KMS-11 (cell line): ENCODE measurements around the gene UBL4A.

Experiments
- H2AFZ ChIP-seq: fragments of 200-600 bp; sonication (generic); 2 replicates; pipeline ENCODE4 v1.6.1; 2016; ENCODE audit warnings: antibody characterized with exemption, mixed run types, low read depth
- H3K27ac ChIP-seq: fragments of 200-600 bp; sonication (generic); 2 replicates; pipeline ENCODE4 v1.6.1; 2016; ENCODE audit warnings: mild to moderate bottlenecking, mixed run types
- H3K27me3 ChIP-seq: fragments of 200-600 bp; sonication (generic); 2 replicates; pipeline ENCODE4 v1.6.1; 2017; ENCODE audit warnings: mild to moderate bottlenecking, low read depth, mixed run types, moderate library complexity; ENCODE audit not compliant: insufficient read depth
- H3K36me3 ChIP-seq: fragments of 200-600 bp; sonication (generic); 2 replicates; pipeline ENCODE4 v1.6.1; 2017; ENCODE audit warnings: mild to moderate bottlenecking, mixed run types; ENCODE audit not compliant: insufficient read depth
- H3K4me1 ChIP-seq: fragments of 200-600 bp; sonication (generic); 2 replicates; pipeline ENCODE4 v1.6.1; 2016; ENCODE audit warnings: mild to moderate bottlenecking, low read depth, mixed run types; ENCODE audit not compliant: poor library complexity, severe bottlenecking
- H3K4me2 ChIP-seq: fragments of 200-600 bp; sonication (generic); 2 replicates; pipeline ENCODE4 v1.7.0; 2016; ENCODE audit warnings: mild to moderate bottlenecking, mixed run types
- H3K4me3 ChIP-seq: fragments of 200-600 bp; sonication (generic); IDR thresholded peaks from 2 replicates; pipeline ENCODE4 v1.6.1; 2017; ENCODE audit warnings: low read depth, low read length, mixed read lengths; ENCODE audit not compliant: insufficient read depth
- H3K79me2 ChIP-seq: fragments of 200-600 bp; sonication (generic); 2 replicates; pipeline ENCODE4 v1.6.1; 2016; ENCODE audit warnings: low read depth, mixed run types; ENCODE audit not compliant: insufficient read depth
- H3K9ac ChIP-seq: fragments of 200-600 bp; sonication (generic); 2 replicates; pipeline ENCODE4 v1.6.1; 2016; ENCODE audit warnings: mild to moderate bottlenecking, mixed run types
- H4K20me1 ChIP-seq: fragments of 200-600 bp; sonication (generic); 2 replicates; pipeline ENCODE4 v1.6.1; 2016; ENCODE audit warnings: mild to moderate bottlenecking, mixed run types; ENCODE audit not compliant: insufficient read depth
- CTCF ChIP-seq: fragments of 200-600 bp; sonication (generic); conservative IDR thresholded peaks from 2 replicates; pipeline ENCODE4 v1.6.1; 2017; ENCODE audit warnings: low read depth, mild to moderate bottlenecking, antibody characterized with exemption, low read length, moderate library complexity, mixed read lengths

The UBL4A gene

GRCh38 chrX:154440623-154441357, 45.6 kb downstream of the UBL4A start:
- Histone ChIP-seq H3K4me2 (no peak overlapping the region), H3K79me2 (peaks cover 12% of the 10 kb centered on the region; the same call in 1 of the 2 replicates), H3K9ac (no peak overlapping the region), H3K4me1 (peaks cover 3% of the 10 kb centered on the region), H3K36me3 (no peaks in the 10 kb centered on the region), H3K27me3 (no peaks in the 10 kb centered on the region), H3K4me3 (no peak overlapping the region), H3K27ac (no peak overlapping the region), H2AFZ (no peak overlapping the region), H4K20me1 (no peaks in the 10 kb centered on the region)
- TF ChIP-seq CTCF: no peak

GRCh38 chrX:154439841-154440240, 46.6 kb downstream of the UBL4A start:
- Histone ChIP-seq H3K36me3 (no peaks in the 10 kb centered on the region), H2AFZ (no peak overlapping the region), H3K4me2 (no peak overlapping the region), H3K4me3 (no peak overlapping the region), H3K27me3 (no peaks in the 10 kb centered on the region), H3K79me2 (peaks cover 12% of the 10 kb centered on the region; the same call in 1 of the 2 replicates), H3K9ac (no peak overlapping the region), H3K27ac (no peak overlapping the region), H3K4me1 (peaks cover 3% of the 10 kb centered on the region), H4K20me1 (no peaks in the 10 kb centered on the region)
- no peak for TF ChIP-seq CTCF

GRCh38 chrX:154437971-154438893, 48.2 kb downstream of the UBL4A start:
- peak overlapping the region; percentile 71 for H3K4me2 ChIP-seq
- no peak for TF ChIP-seq CTCF
- no peaks in the 10 kb centered on the region for H4K20me1 ChIP-seq
- H3K4me3 ChIP-seq: no peak overlapping the region
- no peak overlapping the region for H2AFZ ChIP-seq
- peaks cover 12% of the 10 kb centered on the region; the same call in 1 of the 2 replicates for H3K79me2 ChIP-seq
- no peaks in the 10 kb centered on the region for H3K36me3 ChIP-seq
- H3K9ac ChIP-seq: no peak overlapping the region
- H3K27ac ChIP-seq: no peak overlapping the region
- no peaks in the 10 kb centered on the region for H3K27me3 ChIP-seq
- no peaks in the 10 kb centered on the region for H3K4me1 ChIP-seq

GRCh38 chrX:154436983-154437752, 49.2 kb downstream of the UBL4A start, which contains the start of gene GDI1:
TSS of gene GDI1 (plus strand) at chrX:154437154. CDS start at chrX:154437255, 101 bp downstream.
- Histone ChIP-seq H3K79me2 (peaks cover 12% of the 10 kb centered on the region; the same call in 1 of the 2 replicates), H3K4me2 (peak within 1 kb of the TSS; percentile 71), H2AFZ (peak within 1 kb of the TSS; percentile 30; the same call in 1 of the 2 replicates), H3K27ac (0 out of 2 replicates have a peak within 1 kb of the TSS, but pooled peaks have one; percentile 38), H3K27me3 (no peaks in the 10 kb centered on the region), H3K36me3 (no peaks in the 10 kb centered on the region), H3K4me1 (no peaks in the 10 kb centered on the region), H3K4me3 (no peak within 1 kb of the TSS), H4K20me1 (no peaks in the 10 kb centered on the region), H3K9ac (peak within 1 kb of the TSS; percentile 39; the same call in 1 of the 2 replicates)
- TF ChIP-seq CTCF: no peak
